ENCODE measurements around the gene SH3RF3. TPM values are rescaled to one million over a fixed set of nuclear protein-coding genes. Genes with fewer than 3 reads are reported as not detected.

Gene SH3RF3
- polyA plus RNA-seq, 1 donor (not counting 4 experiments of a cell fraction or from before 2014, with no cell fraction given) = 0.08 TPM

- H3K4me2 ChIP-seq (ENCODE audit: control insufficient read depth, extremely low read depth, insufficient read depth, low read depth, low read length) = no peak overlapping the region
- no peaks in the 10 kb centered on the region for H3K36me3 ChIP-seq (ENCODE audit: control insufficient read depth in 2 of 2, extremely low read depth in 1 of 2, insufficient read depth in 2 of 2, low read length in 2 of 2)
- H3K79me2 ChIP-seq (ENCODE audit: control insufficient read depth, insufficient read depth, low read length) = no peaks in the 10 kb centered on the region
- H2AFZ ChIP-seq (ENCODE audit: control insufficient read depth, low read length) = no peak overlapping the region
- no peak overlapping the region for H3K9ac ChIP-seq (ENCODE audit: control insufficient read depth, extremely low read depth, insufficient read depth, low read length)
- no peak overlapping the region for H3K4me3 ChIP-seq (ENCODE audit: control insufficient read depth in 2 of 3, extremely low read depth in 1 of 3, insufficient read depth in 2 of 3, low read depth in 1 of 3, low read length in 3 of 3)
- FAIRE-seq = no peak
- no peak overlapping the region for H3K27ac ChIP-seq (ENCODE audit: control insufficient read depth, insufficient read depth, low read length)
- dilution Hi-C loops (cut with MboI; ENCODE audit: extremely low pct_ligation_motif_present, low sequenced_read_pairs) = no loop called here
- no peak for DNase-seq (ENCODE audit: low read depth, low spot score)
- no peaks in the 10 kb centered on the region for H3K9me3 ChIP-seq (ENCODE audit: control insufficient read depth, low read depth, low read length)
- TF ChIP-seq CTCF (optimal IDR thresholded peaks at IDR 0.05 in 1 of 3, IDR thresholded peaks at IDR 0.05 in 1 of 3, conservative IDR thresholded peaks at IDR 0.05 in 1 of 3; ENCODE audit: extremely low read depth in 1 of 3, insufficient read depth in 2 of 3, low read length in 3 of 3) = no peak
- TF ChIP-seq EZH2 (IDR thresholded peaks at IDR 0.05; ENCODE audit: low read length) = no peak
- H3K9me1 ChIP-seq (ENCODE audit: control insufficient read depth, extremely low read depth, insufficient read depth, low read length) = no peaks in the 10 kb centered on the region
- peaks cover 15% of the 10 kb centered on the region for H3K27me3 ChIP-seq (ENCODE audit: control insufficient read depth, extremely low read depth, insufficient read depth, low read length)
- no peaks in the 10 kb centered on the region for H4K20me1 ChIP-seq (ENCODE audit: control insufficient read depth, extremely low read depth, insufficient read depth, low read length)
- no peaks in the 10 kb centered on the region for H3K4me1 ChIP-seq (ENCODE audit: control insufficient read depth, extremely low read depth, insufficient read depth, low read length)
Measured at GRCh38 chr2:109081374-109081773, 47.6 kb upstream of the SH3RF3 start.

- Histone ChIP-seq H3K9me3 (ENCODE audit: control insufficient read depth, low read depth, low read length) (no peaks in the 10 kb centered on the region), H3K36me3 (ENCODE audit: control insufficient read depth in 2 of 2, extremely low read depth in 1 of 2, insufficient read depth in 2 of 2, low read length in 2 of 2) (no peaks in the 10 kb centered on the region), H3K9ac (ENCODE audit: control insufficient read depth, extremely low read depth, insufficient read depth, low read length) (no peak overlapping the region), H3K4me3 (ENCODE audit: control insufficient read depth in 2 of 3, extremely low read depth in 1 of 3, insufficient read depth in 2 of 3, low read depth in 1 of 3, low read length in 3 of 3) (no peak overlapping the region), H3K27ac (ENCODE audit: control insufficient read depth, insufficient read depth, low read length) (no peak overlapping the region), H3K27me3 (ENCODE audit: control insufficient read depth, extremely low read depth, insufficient read depth, low read length) (peaks cover 15% of the 10 kb centered on the region), H2AFZ (ENCODE audit: control insufficient read depth, low read length) (no peak overlapping the region), H3K79me2 (ENCODE audit: control insufficient read depth, insufficient read depth, low read length) (no peaks in the 10 kb centered on the region), H3K4me2 (ENCODE audit: control insufficient read depth, extremely low read depth, insufficient read depth, low read depth, low read length) (no peak overlapping the region), H4K20me1 (ENCODE audit: control insufficient read depth, extremely low read depth, insufficient read depth, low read length) (no peaks in the 10 kb centered on the region), H3K9me1 (ENCODE audit: control insufficient read depth, extremely low read depth, insufficient read depth, low read length) (no peaks in the 10 kb centered on the region), H3K4me1 (ENCODE audit: control insufficient read depth, extremely low read depth, insufficient read depth, low read length) (no peaks in the 10 kb centered on the region)
- FAIRE-seq = no peak
- no peak for TF ChIP-seq CTCF (optimal IDR thresholded peaks at IDR 0.05 in 1 of 3, IDR thresholded peaks at IDR 0.05 in 1 of 3, conservative IDR thresholded peaks at IDR 0.05 in 1 of 3; ENCODE audit: extremely low read depth in 1 of 3, insufficient read depth in 2 of 3, low read length in 3 of 3)
- no peak for TF ChIP-seq EZH2 (IDR thresholded peaks at IDR 0.05; ENCODE audit: low read length)
- no peak for DNase-seq (ENCODE audit: low read depth, low spot score)
- dilution Hi-C loops (cut with MboI; ENCODE audit: extremely low pct_ligation_motif_present, low sequenced_read_pairs) = no loop called here
Measured at GRCh38 chr2:109083771-109084170, 45.2 kb upstream of the SH3RF3 start.

All from keratinocyte (primary cell).